Measurements from ENCODE around the gene SREBF1. TPM values are rescaled to one million over a fixed set of nuclear protein-coding genes. Genes with fewer than 3 reads are reported as not detected.

The SREBF1 gene
- total and polyA plus RNA-seq, 12 donors, result 9.0 to 61.2 (median 20.1) TPM

- WGBS, 2 donors, result 82 to 89% methylated on average over 5 of the region's 5 CpGs
- Histone ChIP-seq H3K4me3 (no peak overlapping the region), H3K27me3 (no peaks in the 10 kb centered on the region), H3K4me1 (peaks cover 21 to 72% (median 41%) of the 10 kb centered on the region in 9 donors), H3K27ac (peak overlapping the region in 6 of 10 donors; percentile 9 to 67 (median 24)), H3K9me3 (no peaks in the 10 kb centered on the region), H3K36me3 (peaks cover 0 to 54% (median 0%) of the 10 kb centered on the region in 9 donors)
- TF ChIP-seq CTCF (IDR thresholded peaks at IDR 0.05), result no peak
- DNase-seq (no peak), ATAC-seq (no peak)
- intact Hi-C loops (cut with DNase I), result no loop called here
These were observed 29.3 kb downstream of the SREBF1 start for GRCh38 chr17:17807440-17807839.

GRCh38 chr17:17806611-17807274 lies 30.0 kb downstream of the SREBF1 start:
- no peak overlapping the region for H3K4me3 ChIP-seq
- ATAC-seq (peak in 1 of 8 donors; percentile 5), DNase-seq (no peak)
- peaks cover 15 to 65% (median 35%) of the 10 kb centered on the region in 9 donors for H3K4me1 ChIP-seq
- no peaks in the 10 kb centered on the region for H3K27me3 ChIP-seq
- no peaks in the 10 kb centered on the region for H3K9me3 ChIP-seq
- 76 to 81% methylated on average over 16 to 17 of the region's 17 CpGs for WGBS, 2 donors
- H3K36me3 ChIP-seq, result peaks cover 0 to 52% (median 0%) of the 10 kb centered on the region in 9 donors
- H3K27ac ChIP-seq, result peak overlapping the region in 6 of 10 donors; percentile 61 to 77 (median 74)
- TF ChIP-seq CTCF (IDR thresholded peaks at IDR 0.05), result no peak
- intact Hi-C loops (cut with DNase I), result no loop called here

GRCh38 chr17:17806035-17806434 lies 30.8 kb downstream of the SREBF1 start:
- no peak for TF ChIP-seq CTCF (IDR thresholded peaks at IDR 0.05)
- WGBS, 2 donors, result 80 to 85% methylated on average over 4 of the region's 4 CpGs
- ATAC-seq, result no peak
- no peaks in the 10 kb centered on the region for H3K27me3 ChIP-seq
- no peak overlapping the region for H3K4me3 ChIP-seq
- H3K9me3 ChIP-seq, result no peaks in the 10 kb centered on the region
- peak overlapping the region in 7 of 10 donors; percentile 53 to 77 (median 73) for H3K27ac ChIP-seq
- DNase-seq, result no peak
- intact Hi-C loops (cut with DNase I), result no loop called here
- H3K36me3 ChIP-seq, result peaks cover 0 to 52% (median 0%) of the 10 kb centered on the region in 9 donors
- peaks cover 13 to 59% (median 31%) of the 10 kb centered on the region in 9 donors for H3K4me1 ChIP-seq

- no peaks in the 10 kb centered on the region for H3K27me3 ChIP-seq
- ATAC-seq (peak; percentile 8 to 68 (median 43)), DNase-seq (peak in 1 of 2 donors; percentile 42)
- H3K27ac ChIP-seq, result peak overlapping the region in 9 of 10 donors; percentile 26 to 77 (median 73)
- no peak for TF ChIP-seq CTCF (IDR thresholded peaks at IDR 0.05)
- H3K36me3 ChIP-seq, result peaks cover 0 to 47% (median 0%) of the 10 kb centered on the region in 9 donors
- H3K4me3 ChIP-seq, result no peak overlapping the region
- intact Hi-C loops (cut with DNase I), result no loop called here
- H3K9me3 ChIP-seq, result no peaks in the 10 kb centered on the region
- H3K4me1 ChIP-seq, result peaks cover 9 to 54% (median 26%) of the 10 kb centered on the region in 9 donors
- WGBS, 2 donors, result 47 to 53% methylated on average over 9 of the region's 9 CpGs
These were observed 31.2 kb downstream of the SREBF1 start for GRCh38 chr17:17805575-17805974.

Data from heart right ventricle (tissue), 16 donors.